GM23338 (cell line): ENCODE data around the gene DNAL4. TPM values are rescaled to one million over a fixed set of nuclear protein-coding genes. Genes with fewer than 3 reads are reported as not detected.
"Not testable (repeated sequence)": the region's sequence is repeated elsewhere in the genome, so short reads cannot be mapped to it uniquely, and the experiment has no call there.

Experiments used
- ATAC-seq: fragments of 200-7000 bp; cut with Tn5 transposase; 3 replicates; pipeline ENCODE4 v1.9.1; 2020
- DNase-seq: peaks from one replicate; pipeline ENCODE4 v3.0.0-alpha.2; 2015; ENCODE audit warnings: low spot score
- H2AFZ ChIP-seq: fragments of 200-600 bp; sonication (generic); 2 replicates; pipeline ENCODE4 v1.8.0; 2016; ENCODE audit warnings: antibody characterized with exemption, mild to moderate bottlenecking, moderate library complexity
- H3F3A ChIP-seq: fragments of 200-600 bp; sonication (generic); replicated peaks from 2 replicates; pipeline ENCODE4 v1.8.0; 2017; ENCODE audit warnings: antibody characterized with exemption, mixed run types, low read depth
- H3K27ac ChIP-seq: fragments of 200-600 bp; sonication (generic); 2 replicates; pipeline ENCODE4 v1.6.1; 2016; ENCODE audit warnings: low read depth
- H3K27me3 ChIP-seq: fragments of 200-600 bp; sonication (generic); 2 replicates; pipeline ENCODE4 v1.8.0; 2016; ENCODE audit warnings: mild to moderate bottlenecking, mixed run types, moderate library complexity; ENCODE audit not compliant: insufficient read depth
- H3K36me3 ChIP-seq: fragments of 200-600 bp; sonication (generic); 2 replicates; pipeline ENCODE4 v1.8.0; 2016; ENCODE audit warnings: mild to moderate bottlenecking; ENCODE audit not compliant: insufficient read depth
- H3K4me1 ChIP-seq: fragments of 200-600 bp; sonication (generic); 2 replicates; pipeline ENCODE4 v1.8.0; 2016; ENCODE audit warnings: mild to moderate bottlenecking, moderate library complexity; ENCODE audit not compliant: insufficient read depth
- H3K4me2 ChIP-seq: fragments of 200-600 bp; sonication (generic); 2 replicates; pipeline ENCODE4 v1.7.1; 2017; ENCODE audit warnings: mixed run types
- H3K4me3 ChIP-seq: fragments of 200-600 bp; sonication (generic); 2 replicates; pipeline ENCODE4 v1.6.1; 2016; ENCODE audit warnings: mixed run types
- H3K79me2 ChIP-seq: fragments of 200-600 bp; sonication (generic); replicated peaks from 2 replicates; pipeline ENCODE4 v1.8.0; 2017; ENCODE audit warnings: mild to moderate bottlenecking; ENCODE audit not compliant: insufficient read depth
- H3K9me2 ChIP-seq: fragments of 200-600 bp; sonication (generic); 2 replicates; pipeline ENCODE4 v1.8.0; 2017; ENCODE audit not compliant: insufficient read depth
- H4K20me1 ChIP-seq: fragments of 200-600 bp; sonication (generic); replicated peaks from 2 replicates; pipeline ENCODE4 v1.8.0; 2017; ENCODE audit warnings: mild to moderate bottlenecking; ENCODE audit not compliant: insufficient read depth
- H3K27ac Mint-ChIP-seq: 2 replicates; pipeline ENCODE4 v1.8.0; 2020; ENCODE audit warnings: inconsistent platforms, mild to moderate bottlenecking, moderate library complexity, mixed read lengths
- H3K27me3 Mint-ChIP-seq: 3 replicates; pipeline ENCODE4 v1.8.0; 2022; ENCODE audit warnings: low read depth, mild to moderate bottlenecking, moderate library complexity, mixed read lengths, inconsistent platforms; ENCODE audit not compliant: insufficient read depth, poor library complexity
- H3K36me3 Mint-ChIP-seq: 3 replicates; pipeline ENCODE4 v1.8.0; 2021; ENCODE audit warnings: low read depth, mild to moderate bottlenecking, inconsistent platforms, moderate library complexity, mixed read lengths
- H3K4me1 Mint-ChIP-seq: 3 replicates; pipeline ENCODE4 v1.8.0; 2020; ENCODE audit warnings: mild to moderate bottlenecking, inconsistent platforms, mixed read lengths
- H3K4me3 Mint-ChIP-seq: 3 replicates; pipeline ENCODE4 v1.8.0; 2021; ENCODE audit warnings: moderate library complexity, mild to moderate bottlenecking, inconsistent platforms, mixed read lengths
- H3K9me3 Mint-ChIP-seq: 3 replicates; pipeline ENCODE4 v1.8.0; 2020; ENCODE audit warnings: moderate library complexity, mild to moderate bottlenecking, inconsistent platforms, mixed read lengths
- CREB1 ChIP-seq: fragments of 250-450 bp; sonication (Bioruptor Pico); IDR thresholded peaks from 2 replicates; pipeline ENCODE4 v1.5.0; 2020; ENCODE audit warnings: low read depth, mild to moderate bottlenecking, moderate library complexity
- EZH2 ChIP-seq: fragments of 200-600 bp; sonication (generic); IDR thresholded peaks from one replicate; pipeline ENCODE4 v1.8.0; 2017; ENCODE audit warnings: antibody characterized with exemption, mild to moderate bottlenecking, low read depth; ENCODE audit not compliant: unreplicated experiment
- EZH2phosphoT487 ChIP-seq: fragments of 200-600 bp; sonication (generic); IDR thresholded peaks from one replicate; pipeline ENCODE4 v1.8.1; 2018; ENCODE audit warnings: antibody characterized with exemption; ENCODE audit not compliant: unreplicated experiment
- JUNB ChIP-seq: IDR thresholded peaks from one replicate; pipeline ENCODE4 v1.6.1; 2016; ENCODE audit warnings: antibody characterized with exemption; ENCODE audit not compliant: unreplicated experiment
- NANOG ChIP-seq: IDR thresholded peaks from 2 replicates; pipeline ENCODE4 v1.6.1; 2016; ENCODE audit warnings: antibody characterized with exemption, borderline replicate concordance
- POLR2AphosphoS5 ChIP-seq: IDR thresholded peaks from 2 replicates; pipeline ENCODE4 v1.6.1; 2016; ENCODE audit warnings: antibody characterized with exemption, low read depth
- REST ChIP-seq: IDR thresholded peaks from one replicate; pipeline ENCODE4 v1.6.1; 2018; ENCODE audit warnings: antibody characterized with exemption; ENCODE audit not compliant: unreplicated experiment
- STAT1 ChIP-seq: IDR thresholded peaks from one replicate; pipeline ENCODE4 v1.6.1; 2016; ENCODE audit warnings: antibody characterized with exemption; ENCODE audit not compliant: unreplicated experiment
- ZNF114 ChIP-seq: fragments of 250-450 bp; sonication (Bioruptor Pico); IDR thresholded peaks from 2 replicates; pipeline ENCODE4 v1.5.0; 2020; ENCODE audit warnings: mild to moderate bottlenecking, moderate library complexity
- ZNF331 ChIP-seq: fragments of 250-450 bp; sonication (Bioruptor Pico); IDR thresholded peaks from 2 replicates; pipeline ENCODE4 v1.5.0; 2020; ENCODE audit warnings: low read depth, mild to moderate bottlenecking, moderate library complexity
- polyA plus RNA-seq: library from polyadenylated mRNA; unstranded; fragments of >200 nt; fragmentation: Nextera tagmentation; extraction: Ambion mirVana; gene quantifications from 2 replicates; pipeline ENCODE4 v1.2.1, GENCODE V29; 2016
- total RNA-seq: library from RNA; depleted of rRNA; stranded (reverse); fragments of >200 nt; shearing (Covaris generic); gene quantifications from 2 replicates; pipeline ENCODE4 v1.2.3, GENCODE V29; 2014
- TF ChIP-seq, protein P1 (sequence below): IDR thresholded peaks from 2 replicates; pipeline ENCODE4 v1.6.1; 2016; ENCODE audit warnings: antibody characterized with exemption
- TF ChIP-seq, protein P2 (sequence below), 2 experiments: fragments of 200-600 bp in 1 of 2; sonication (generic) in 1 of 2; conservative IDR thresholded peaks; 2 replicates each; pipeline versions ENCODE4 v1.5.1 to v1.6.1; 2016 to 2017; ENCODE audit warnings: antibody characterized with exemption in 2 of 2, low read depth in 2 of 2, mild to moderate bottlenecking in 2 of 2, moderate library complexity in 1 of 2

Gene DNAL4
- total and polyA plus RNA-seq, 2 experiments from 2014 or later: 9.3 to 10.0 TPM

DNA sequence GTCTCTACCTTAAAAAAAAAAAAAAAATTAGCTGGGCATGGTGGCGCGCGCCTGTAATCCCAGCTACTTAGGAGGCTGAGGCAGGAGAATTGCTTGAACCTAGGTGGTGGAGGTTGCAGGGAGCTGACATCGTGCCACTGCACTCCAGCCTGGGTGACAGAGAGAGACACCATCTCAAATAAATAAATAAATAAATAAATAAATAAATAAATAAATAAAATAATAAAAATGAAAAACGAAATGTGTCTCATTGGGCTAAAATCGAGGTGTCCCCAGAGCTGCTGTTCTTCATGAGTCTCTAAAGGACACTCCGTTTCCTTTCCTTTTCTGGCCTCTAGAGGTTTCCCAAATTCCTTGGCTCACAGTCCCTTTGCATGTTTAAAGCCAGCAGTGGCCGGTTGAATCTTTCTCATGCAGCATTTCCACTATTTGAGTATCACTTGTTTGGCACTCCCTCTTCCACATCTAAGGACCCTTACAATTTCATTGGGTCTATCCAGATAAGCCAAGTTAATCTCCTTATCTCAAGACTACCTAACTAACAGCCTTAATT lies 11.2 kb upstream of the DNAL4 start:
- H3K36me3 ChIP-seq, H3K4me1 Mint-ChIP-seq, H3K27me3 ChIP-seq, H3K79me2 ChIP-seq, ATAC-seq, H4K20me1 ChIP-seq, H3K36me3 Mint-ChIP-seq, H3K4me2 ChIP-seq, H2AFZ ChIP-seq, H3K4me3 Mint-ChIP-seq, H3K9me2 ChIP-seq, H3K27ac Mint-ChIP-seq, H3K4me3 ChIP-seq, H3K4me1 ChIP-seq, H3F3A ChIP-seq, H3K27ac ChIP-seq, H3K27me3 Mint-ChIP-seq: not testable (repeated sequence)
- peaks cover 14% of the 10 kb centered on the region; the same call in 2 of the 3 replicates for H3K9me3 Mint-ChIP-seq
- peak; percentile 24 for DNase-seq

- peaks cover 8% of the 10 kb centered on the region; the same call in 2 of the 3 replicates for H3K9me3 Mint-ChIP-seq
- Histone ChIP-seq H3K36me3 (no peaks in the 10 kb centered on the region), H3K4me2 (peak overlapping the region; percentile 76), H3K79me2 (no peaks in the 10 kb centered on the region), H3F3A (peaks cover 4% of the 10 kb centered on the region; the same call in 1 of the 2 replicates), H3K27me3 (peaks cover 9% of the 10 kb centered on the region; the same call in 1 of the 2 replicates), H3K27ac (no peak overlapping the region), H2AFZ (peak overlapping the region; percentile 98), H3K4me3 (peak overlapping the region; percentile 49), H4K20me1 (no peaks in the 10 kb centered on the region), H3K4me1 (peaks cover 8% of the 10 kb centered on the region; the same call in 1 of the 2 replicates), H3K9me2 (peaks cover 4% of the 10 kb centered on the region; the same call in 1 of the 2 replicates)
- peaks cover 11% of the 10 kb centered on the region for H3K27me3 Mint-ChIP-seq
- H3K4me3 Mint-ChIP-seq: peak overlapping the region; percentile 78; the same call in 2 of the 3 replicates
- DNase-seq (peak; percentile 70), ATAC-seq (peak; percentile 89)
- peaks cover 3% of the 10 kb centered on the region for H3K4me1 Mint-ChIP-seq
- peaks cover 8% of the 10 kb centered on the region; the same call in 2 of the 3 replicates for H3K36me3 Mint-ChIP-seq
- H3K27ac Mint-ChIP-seq: no peak overlapping the region
- TF ChIP-seq REST: no peak
- no peak for TF ChIP-seq ZNF114 (CRISPR knock-in tag)
- TF ChIP-seq JUNB: no peak
- TF ChIP-seq EZH2phosphoT487: no peak
- no peak for TF ChIP-seq POLR2AphosphoS5
- TF ChIP-seq, protein P1, sequence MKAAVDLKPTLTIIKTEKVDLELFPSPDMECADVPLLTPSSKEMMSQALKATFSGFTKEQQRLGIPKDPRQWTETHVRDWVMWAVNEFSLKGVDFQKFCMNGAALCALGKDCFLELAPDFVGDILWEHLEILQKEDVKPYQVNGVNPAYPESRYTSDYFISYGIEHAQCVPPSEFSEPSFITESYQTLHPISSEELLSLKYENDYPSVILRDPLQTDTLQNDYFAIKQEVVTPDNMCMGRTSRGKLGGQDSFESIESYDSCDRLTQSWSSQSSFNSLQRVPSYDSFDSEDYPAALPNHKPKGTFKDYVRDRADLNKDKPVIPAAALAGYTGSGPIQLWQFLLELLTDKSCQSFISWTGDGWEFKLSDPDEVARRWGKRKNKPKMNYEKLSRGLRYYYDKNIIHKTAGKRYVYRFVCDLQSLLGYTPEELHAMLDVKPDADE: no peak
- no peak for TF ChIP-seq EZH2
- TF ChIP-seq, protein P2, sequence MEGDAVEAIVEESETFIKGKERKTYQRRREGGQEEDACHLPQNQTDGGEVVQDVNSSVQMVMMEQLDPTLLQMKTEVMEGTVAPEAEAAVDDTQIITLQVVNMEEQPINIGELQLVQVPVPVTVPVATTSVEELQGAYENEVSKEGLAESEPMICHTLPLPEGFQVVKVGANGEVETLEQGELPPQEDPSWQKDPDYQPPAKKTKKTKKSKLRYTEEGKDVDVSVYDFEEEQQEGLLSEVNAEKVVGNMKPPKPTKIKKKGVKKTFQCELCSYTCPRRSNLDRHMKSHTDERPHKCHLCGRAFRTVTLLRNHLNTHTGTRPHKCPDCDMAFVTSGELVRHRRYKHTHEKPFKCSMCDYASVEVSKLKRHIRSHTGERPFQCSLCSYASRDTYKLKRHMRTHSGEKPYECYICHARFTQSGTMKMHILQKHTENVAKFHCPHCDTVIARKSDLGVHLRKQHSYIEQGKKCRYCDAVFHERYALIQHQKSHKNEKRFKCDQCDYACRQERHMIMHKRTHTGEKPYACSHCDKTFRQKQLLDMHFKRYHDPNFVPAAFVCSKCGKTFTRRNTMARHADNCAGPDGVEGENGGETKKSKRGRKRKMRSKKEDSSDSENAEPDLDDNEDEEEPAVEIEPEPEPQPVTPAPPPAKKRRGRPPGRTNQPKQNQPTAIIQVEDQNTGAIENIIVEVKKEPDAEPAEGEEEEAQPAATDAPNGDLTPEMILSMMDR (conservative IDR thresholded peaks at IDR 0.05; ENCODE audit: low read depth in 2 of 2): no peak
- TF ChIP-seq STAT1: no peak
- TF ChIP-seq NANOG: no peak
- no peak for TF ChIP-seq CREB1 (CRISPR knock-in tag)
- TF ChIP-seq ZNF331 (CRISPR knock-in tag): no peak
Observed at GRCh38 chr22:38802671-38803121, 8.8 kb upstream of the DNAL4 start.
